Measurements from ENCODE around the gene LBH. TPM values are rescaled to one million over a fixed set of nuclear protein-coding genes. Genes with fewer than 3 reads are reported as not detected.

Gene LBH
- total RNA-seq, 1 experiment from 2014 or later = 5.8 TPM

DNA sequence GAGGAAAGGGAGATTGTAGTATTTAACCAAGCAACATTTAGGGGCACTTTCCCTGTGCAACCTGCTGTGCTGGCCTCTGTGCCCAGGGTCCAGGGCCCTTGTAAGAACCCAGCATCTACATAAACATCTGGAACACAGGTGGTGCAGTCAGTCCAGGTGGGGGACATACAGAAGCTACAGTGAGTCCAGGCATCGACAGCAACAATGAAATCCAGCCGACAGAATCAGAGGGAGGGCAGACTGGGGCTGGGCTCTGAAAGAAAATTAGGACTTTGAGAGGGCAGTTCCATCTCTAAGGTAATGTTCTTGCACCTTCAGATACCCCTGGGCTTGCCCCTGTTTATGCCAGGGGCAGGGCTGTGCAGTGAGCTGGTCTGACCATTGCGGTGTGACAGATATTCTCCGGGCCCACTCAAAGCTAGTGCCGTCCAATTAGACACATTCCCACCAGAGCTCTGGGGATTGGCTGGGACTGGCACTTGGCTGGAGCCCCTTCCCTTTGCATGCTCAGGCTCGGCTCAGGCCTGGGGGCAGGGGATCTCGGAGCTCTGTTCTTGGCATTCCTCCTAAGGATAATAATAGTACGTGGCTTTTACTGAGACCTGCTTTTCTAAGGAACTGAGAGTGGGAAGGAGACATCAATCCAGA lies 5.4 kb downstream of the LBH start:
- Histone ChIP-seq H3K4me3 (ENCODE audit: low read length) (no peak overlapping the region), H3K27ac (ENCODE audit: low read length) (no peak overlapping the region), H3K27me3 (ENCODE audit: low read length) (peaks cover 20% of the 10 kb centered on the region), H3K9me2 (replicated peaks; ENCODE audit: low read length) (no peaks in the 10 kb centered on the region), H2AFZ (ENCODE audit: low read length) (no peak overlapping the region), H3K9me3 (ENCODE audit: low read length) (no peaks in the 10 kb centered on the region), H4K20me1 (ENCODE audit: low read length) (no peaks in the 10 kb centered on the region), H3K36me3 (ENCODE audit: low read depth, low read length) (no peaks in the 10 kb centered on the region), H3K4me1 (ENCODE audit: insufficient read depth, low read length) (peaks cover 29% of the 10 kb centered on the region), H3K9ac (ENCODE audit: low read length) (no peak overlapping the region), H3K4me2 (ENCODE audit: low read length) (no peak overlapping the region), H3F3A (ENCODE audit: low read length, unreplicated experiment) (no peaks in the 10 kb centered on the region), H3K79me2 (ENCODE audit: low read length) (no peaks in the 10 kb centered on the region)
- BruUV-seq (replicated peaks) = no TSS peak
- intact Hi-C loops (cut with micrococcal nuclease) = no loop called here
- CTCF ChIA-PET = no interaction called here
- TF ChIP-seq, protein P1, sequence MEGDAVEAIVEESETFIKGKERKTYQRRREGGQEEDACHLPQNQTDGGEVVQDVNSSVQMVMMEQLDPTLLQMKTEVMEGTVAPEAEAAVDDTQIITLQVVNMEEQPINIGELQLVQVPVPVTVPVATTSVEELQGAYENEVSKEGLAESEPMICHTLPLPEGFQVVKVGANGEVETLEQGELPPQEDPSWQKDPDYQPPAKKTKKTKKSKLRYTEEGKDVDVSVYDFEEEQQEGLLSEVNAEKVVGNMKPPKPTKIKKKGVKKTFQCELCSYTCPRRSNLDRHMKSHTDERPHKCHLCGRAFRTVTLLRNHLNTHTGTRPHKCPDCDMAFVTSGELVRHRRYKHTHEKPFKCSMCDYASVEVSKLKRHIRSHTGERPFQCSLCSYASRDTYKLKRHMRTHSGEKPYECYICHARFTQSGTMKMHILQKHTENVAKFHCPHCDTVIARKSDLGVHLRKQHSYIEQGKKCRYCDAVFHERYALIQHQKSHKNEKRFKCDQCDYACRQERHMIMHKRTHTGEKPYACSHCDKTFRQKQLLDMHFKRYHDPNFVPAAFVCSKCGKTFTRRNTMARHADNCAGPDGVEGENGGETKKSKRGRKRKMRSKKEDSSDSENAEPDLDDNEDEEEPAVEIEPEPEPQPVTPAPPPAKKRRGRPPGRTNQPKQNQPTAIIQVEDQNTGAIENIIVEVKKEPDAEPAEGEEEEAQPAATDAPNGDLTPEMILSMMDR (conservative IDR thresholded peaks at IDR 0.05; ENCODE audit: low read depth, low read length) = no peak
- TF ChIP-seq EZH2 (IDR thresholded peaks at IDR 0.05; ENCODE audit: low read length, unreplicated experiment) = no peak
- TF ChIP-seq EZH2phosphoT487 (IDR thresholded peaks at IDR 0.05; ENCODE audit: borderline replicate concordance, low read length) = no peak
- ATAC-seq (no peak), DNase-seq (no peak)
- POLR2A ChIA-PET (ENCODE audit: unreplicated experiment) = interaction anchor here (0.6 kb wide), 1 partner anchor 204 kb away, joined by 3 read pairs; no protein-coding TSS in a partner anchor

DNA sequence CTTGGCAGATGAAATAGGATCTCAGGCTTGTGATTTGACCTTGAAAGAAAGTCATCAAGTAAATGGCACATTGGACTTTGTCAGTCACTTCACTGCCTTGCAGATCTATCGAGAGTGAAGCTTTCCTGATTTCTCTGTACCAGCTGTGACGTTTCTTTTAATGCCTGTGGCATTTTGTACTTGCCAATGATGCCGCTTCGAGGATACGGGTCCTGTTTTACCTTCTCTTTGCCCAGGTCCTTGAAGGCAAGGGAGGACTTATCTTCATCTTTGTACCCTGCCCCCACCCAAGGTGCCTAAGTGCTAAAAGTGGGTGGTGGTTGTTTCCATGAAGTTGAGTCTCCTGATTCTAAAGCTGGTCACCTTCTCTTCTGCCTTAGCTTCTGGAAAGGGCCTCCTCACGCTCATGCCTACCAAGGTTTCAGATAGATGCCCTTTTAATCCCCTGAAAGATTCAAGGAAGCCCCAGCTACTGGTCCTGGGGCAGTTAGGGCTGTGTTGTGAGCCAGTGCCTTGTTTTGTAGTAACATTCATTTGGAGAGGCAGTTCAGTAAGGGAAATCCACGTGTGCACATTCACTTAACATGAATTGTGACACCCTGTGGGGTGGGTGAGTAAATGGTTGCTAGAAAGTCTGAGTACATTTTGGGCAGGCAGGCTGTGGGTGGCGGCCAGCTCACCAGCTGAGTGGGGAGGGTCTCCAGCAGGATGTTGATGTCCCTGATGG lies 6.1 kb downstream of the LBH start:
- Histone ChIP-seq H3K4me3 (ENCODE audit: low read length) (no peak overlapping the region), H3K36me3 (ENCODE audit: low read depth, low read length) (no peaks in the 10 kb centered on the region), H4K20me1 (ENCODE audit: low read length) (no peaks in the 10 kb centered on the region), H3K9ac (ENCODE audit: low read length) (no peak overlapping the region), H3K9me2 (replicated peaks; ENCODE audit: low read length) (no peaks in the 10 kb centered on the region), H3K27me3 (ENCODE audit: low read length) (peaks cover 13% of the 10 kb centered on the region), H3K9me3 (ENCODE audit: low read length) (no peaks in the 10 kb centered on the region), H3K27ac (ENCODE audit: low read length) (no peak overlapping the region), H3K4me2 (ENCODE audit: low read length) (no peak overlapping the region), H2AFZ (ENCODE audit: low read length) (no peak overlapping the region), H3K4me1 (ENCODE audit: insufficient read depth, low read length) (peaks cover 24% of the 10 kb centered on the region), H3F3A (ENCODE audit: low read length, unreplicated experiment) (no peaks in the 10 kb centered on the region), H3K79me2 (ENCODE audit: low read length) (no peaks in the 10 kb centered on the region)
- ATAC-seq = no peak
- CTCF ChIA-PET = no interaction called here
- POLR2A ChIA-PET (ENCODE audit: unreplicated experiment) = interaction anchor here (0.6 kb wide), 1 partner anchor 203 kb away, joined by 3 read pairs; no protein-coding TSS in a partner anchor
- no TSS peak for BruUV-seq (replicated peaks)
- no peak for DNase-seq
- intact Hi-C loops (cut with micrococcal nuclease) = no loop called here
- TF ChIP-seq EZH2phosphoT487 (IDR thresholded peaks at IDR 0.05; ENCODE audit: borderline replicate concordance, low read length) = no peak
- TF ChIP-seq, protein P1 (conservative IDR thresholded peaks at IDR 0.05; ENCODE audit: low read depth, low read length) = no peak
- TF ChIP-seq EZH2 (IDR thresholded peaks at IDR 0.05; ENCODE audit: low read length, unreplicated experiment) = no peak
